Testis (tissue), 3 donors: ENCODE results near the gene ARHGEF16. TPM values are rescaled to one million over a fixed set of nuclear protein-coding genes. Genes with fewer than 3 reads are reported as not detected.

Source experiments
- DNase-seq: peaks from one replicate; pipeline ENCODE4 v3.0.0-alpha.2; 2019
- H3K27ac ChIP-seq, 2 donors: fragments of 200-600 bp; sonication (generic); one replicate each; pipeline ENCODE4 v1.5.1; 2019
- H3K27me3 ChIP-seq: fragments of 200-600 bp; sonication (generic); one replicate; pipeline ENCODE4 v1.5.1; 2019
- H3K36me3 ChIP-seq: fragments of 200-600 bp; sonication (generic); one replicate; pipeline ENCODE4 v1.5.1; 2017; ENCODE audit warnings: low read depth; ENCODE audit errors: missing control alignments
- H3K4me1 ChIP-seq: fragments of 200-600 bp; sonication (generic); one replicate; pipeline ENCODE4 v1.5.1; 2019
- H3K4me3 ChIP-seq, 2 donors: fragments of 200-600 bp; sonication (generic); one replicate each; pipeline ENCODE4 v1.5.1; 2017 to 2019
- H3K9me3 ChIP-seq: fragments of 200-600 bp; sonication (generic); one replicate; pipeline ENCODE4 v1.5.1; 2017
- POLR2A ChIP-seq: fragments of 450-650 bp; IDR thresholded peaks from one replicate; pipeline ENCODE4 v1.6.1; 2017; ENCODE audit warnings: antibody characterized with exemption, mild to moderate bottlenecking, moderate library complexity
- WGBS, 2 donors: methylation state at CpG; one replicate each; pipeline ENCODE4 v1.1.5; 2018; 5-methylcytosine and 5-hydroxymethylcytosine counted together
- intact Hi-C: fragments of 100-400 bp; cut with DNase I; formaldehyde crosslinking; loops from one replicate; pipeline ENCODE4 v1.15.1; 2023; ENCODE audit warnings: low total_unique reads
- polyA plus RNA-seq: library from polyadenylated mRNA; stranded (reverse); fragments of 350-450 nt; fragmentation: Illumina TruSeq; extraction: RNeasy Lipid Tissue Mini Kit (QIAGEN cat#74804); gene quantifications from one replicate; pipeline ENCODE4 v1.2.3, GENCODE V29; 2014; ENCODE audit warnings: low read depth, low replicate concordance; ENCODE audit not compliant: insufficient read depth
- total RNA-seq, 2 donors: library from RNA; depleted of rRNA; stranded (reverse); fragments of >200 nt; gene quantifications; one replicate each; pipeline ENCODE4 v1.2.3, GENCODE V29; 2016
- TF ChIP-seq, protein P1 (sequence below), 3 experiments: fragments of 450-650 bp in 2 of 3; fragments of 200-600 bp in 1 of 3; sonication (generic) in 1 of 3; IDR thresholded peaks; one replicate each; pipeline ENCODE4 v1.5.1; 2016 to 2019; ENCODE audit warnings: antibody characterized with exemption in 3 of 3, mild to moderate bottlenecking in 2 of 3, moderate library complexity in 1 of 3

Gene ARHGEF16
- total and polyA plus RNA-seq, 3 donors from 2014 or later = 5.7 to 25.7 (median 17.1) TPM

DNA sequence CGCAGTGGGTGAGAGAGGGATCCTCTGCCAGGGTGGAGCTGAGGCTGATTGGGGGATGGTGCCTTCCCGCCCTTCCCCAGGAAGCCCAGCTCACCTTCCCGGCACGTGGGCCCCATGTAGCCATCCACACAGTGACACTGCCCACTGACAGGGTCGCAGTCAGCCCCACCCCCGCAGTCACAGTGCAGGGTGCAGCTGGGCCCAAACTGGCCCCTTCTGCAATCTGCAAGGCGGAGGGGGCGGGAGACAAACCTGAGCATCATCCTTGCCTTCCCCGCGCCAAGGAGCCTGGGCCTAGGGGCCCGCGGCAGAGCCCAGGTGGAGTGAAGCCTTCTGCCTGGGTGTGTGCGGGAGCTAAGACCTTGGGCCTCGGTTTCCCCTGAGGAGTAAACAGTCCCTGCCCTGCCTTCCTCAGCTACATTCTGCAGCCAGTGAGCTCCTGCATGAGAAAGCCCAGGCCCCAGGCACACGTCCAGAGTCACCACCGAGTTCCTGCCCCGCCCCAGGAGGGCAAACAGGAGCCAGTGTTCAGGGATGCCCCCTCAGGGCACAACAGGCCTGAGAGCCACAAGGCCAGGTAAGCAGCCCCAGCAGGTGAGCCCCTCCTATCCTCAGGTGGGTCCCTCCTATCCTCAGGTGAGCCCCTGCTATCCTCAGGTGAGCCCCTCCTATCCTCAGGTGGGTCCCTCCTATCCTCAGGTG, 38.2 kb downstream of the ARHGEF16 start:
- Histone ChIP-seq H3K27me3 (no peaks in the 10 kb centered on the region), H3K27ac (no peak overlapping the region), H3K4me1 (peaks cover 4% of the 10 kb centered on the region), H3K4me3 (no peak overlapping the region), H3K36me3 (no peaks in the 10 kb centered on the region), H3K9me3 (no peaks in the 10 kb centered on the region)
- WGBS, 2 donors = 90 to 92% methylated on average over 2 to 17 of the region's 17 CpGs
- intact Hi-C loops = no loop called here
- TF ChIP-seq, protein P1, sequence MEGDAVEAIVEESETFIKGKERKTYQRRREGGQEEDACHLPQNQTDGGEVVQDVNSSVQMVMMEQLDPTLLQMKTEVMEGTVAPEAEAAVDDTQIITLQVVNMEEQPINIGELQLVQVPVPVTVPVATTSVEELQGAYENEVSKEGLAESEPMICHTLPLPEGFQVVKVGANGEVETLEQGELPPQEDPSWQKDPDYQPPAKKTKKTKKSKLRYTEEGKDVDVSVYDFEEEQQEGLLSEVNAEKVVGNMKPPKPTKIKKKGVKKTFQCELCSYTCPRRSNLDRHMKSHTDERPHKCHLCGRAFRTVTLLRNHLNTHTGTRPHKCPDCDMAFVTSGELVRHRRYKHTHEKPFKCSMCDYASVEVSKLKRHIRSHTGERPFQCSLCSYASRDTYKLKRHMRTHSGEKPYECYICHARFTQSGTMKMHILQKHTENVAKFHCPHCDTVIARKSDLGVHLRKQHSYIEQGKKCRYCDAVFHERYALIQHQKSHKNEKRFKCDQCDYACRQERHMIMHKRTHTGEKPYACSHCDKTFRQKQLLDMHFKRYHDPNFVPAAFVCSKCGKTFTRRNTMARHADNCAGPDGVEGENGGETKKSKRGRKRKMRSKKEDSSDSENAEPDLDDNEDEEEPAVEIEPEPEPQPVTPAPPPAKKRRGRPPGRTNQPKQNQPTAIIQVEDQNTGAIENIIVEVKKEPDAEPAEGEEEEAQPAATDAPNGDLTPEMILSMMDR (IDR thresholded peaks at IDR 0.05) = no peak
- TF ChIP-seq POLR2A = no peak
- DNase-seq = no peak

DNA sequence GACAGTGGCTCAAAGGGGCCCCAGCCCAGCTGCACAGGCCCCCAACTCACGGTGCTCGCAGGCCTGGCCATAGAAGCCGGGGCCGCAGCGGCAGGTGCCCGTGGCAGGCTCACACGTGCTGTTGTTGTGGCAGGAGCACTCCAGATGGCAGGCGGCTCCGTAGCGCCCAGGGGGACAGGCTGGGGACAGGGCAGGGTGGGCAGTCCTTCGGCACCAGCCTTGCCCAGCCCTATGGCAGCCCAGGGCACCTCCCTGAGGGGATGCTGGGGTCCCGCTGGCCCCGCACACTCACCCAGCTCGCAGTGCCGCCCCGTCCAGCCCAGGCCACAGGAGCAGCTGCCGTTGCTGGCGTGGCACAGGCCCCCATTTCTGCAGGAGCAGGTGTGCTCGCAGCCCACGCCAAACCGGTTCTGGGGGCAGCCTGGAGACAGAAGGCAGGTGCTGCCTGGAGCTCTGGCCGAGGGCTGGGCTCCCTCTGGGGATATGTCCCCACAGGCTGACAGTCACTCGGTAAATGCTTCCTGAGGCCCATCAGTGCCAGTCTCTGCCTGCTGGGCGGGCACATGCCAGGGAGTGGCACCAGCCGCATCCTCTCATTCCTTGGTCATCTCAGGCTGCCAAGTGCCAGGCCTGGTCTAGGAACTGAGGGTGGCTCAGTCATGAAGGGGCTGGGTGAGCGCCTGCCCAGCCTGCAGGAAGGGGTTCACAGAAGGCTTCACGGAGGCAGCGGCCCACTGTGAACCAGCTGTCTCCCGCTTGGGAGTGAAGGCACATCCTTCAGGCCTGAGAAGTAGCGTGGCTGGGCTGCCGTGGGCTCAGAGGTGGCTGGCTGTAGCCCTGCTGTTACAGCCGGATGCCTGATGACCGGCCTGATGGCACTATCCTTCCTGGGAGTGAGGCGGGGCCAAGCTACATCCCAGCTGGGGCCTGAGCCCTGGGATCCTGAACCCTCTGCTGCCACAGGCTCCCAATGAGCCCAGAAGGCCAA, 40.1 kb downstream of the ARHGEF16 start:
- H3K27me3 ChIP-seq = no peaks in the 10 kb centered on the region
- peaks cover 4% of the 10 kb centered on the region for H3K4me1 ChIP-seq
- DNase-seq = no peak
- TF ChIP-seq, protein P1 (IDR thresholded peaks at IDR 0.05) = no peak
- WGBS, 2 donors = 97 to 98% methylated on average over 16 to 25 of the region's 34 CpGs
- no peaks in the 10 kb centered on the region for H3K9me3 ChIP-seq
- no peak overlapping the region for H3K4me3 ChIP-seq
- no peak overlapping the region for H3K27ac ChIP-seq
- H3K36me3 ChIP-seq = no peaks in the 10 kb centered on the region
- intact Hi-C loops = no loop called here

DNA sequence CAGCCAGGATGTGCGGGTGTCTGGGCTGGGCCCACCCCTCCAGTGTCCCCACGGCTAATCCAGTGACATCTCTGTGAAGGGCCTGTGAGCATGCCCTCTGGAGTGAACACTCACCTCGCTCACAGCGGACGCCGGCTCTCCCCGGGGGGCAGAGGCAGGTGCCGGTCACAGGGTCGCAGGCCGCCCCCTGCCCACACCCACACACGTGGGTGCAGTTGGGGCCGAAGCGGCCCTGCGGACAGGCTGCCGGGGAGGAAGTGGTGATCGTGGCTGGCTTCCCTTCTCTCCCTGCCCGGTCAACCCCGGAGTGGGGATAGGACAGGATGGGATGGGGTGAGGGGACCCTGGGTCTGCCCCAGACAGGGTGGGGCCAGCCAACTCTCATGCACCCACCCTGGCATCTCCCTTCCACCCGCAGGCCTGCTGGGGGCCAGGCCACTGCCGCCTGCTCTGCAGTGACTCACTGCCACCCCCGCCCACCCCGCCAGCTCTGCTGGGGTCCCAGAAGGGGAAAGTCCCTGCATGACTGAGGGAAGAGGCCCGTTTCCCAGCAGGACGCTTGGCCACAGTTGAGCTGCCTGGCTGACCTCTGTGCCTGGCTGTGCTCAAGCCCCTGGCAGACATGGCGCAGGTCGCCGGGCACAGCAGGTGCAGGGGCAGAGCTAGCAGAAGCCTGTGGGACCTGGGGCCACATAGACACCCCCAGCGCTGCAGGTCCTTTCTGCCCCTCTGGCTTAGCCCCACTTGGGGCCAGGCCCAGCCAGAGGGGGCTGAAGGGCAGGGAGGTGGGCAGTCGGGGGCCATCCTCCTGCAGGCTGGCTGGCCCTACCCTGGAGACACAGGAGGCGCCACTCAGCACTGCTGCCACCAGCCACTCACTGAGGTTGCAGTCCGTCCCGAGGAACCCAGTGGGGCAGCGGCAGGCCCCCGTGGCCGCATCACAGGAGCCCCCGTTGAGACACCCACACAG, 41.6 kb downstream of the ARHGEF16 start:
- no peaks in the 10 kb centered on the region for H3K36me3 ChIP-seq
- peaks cover 4% of the 10 kb centered on the region for H3K4me1 ChIP-seq
- TF ChIP-seq, protein P1 (IDR thresholded peaks at IDR 0.05) = no peak
- TF ChIP-seq POLR2A = no peak
- no peaks in the 10 kb centered on the region for H3K9me3 ChIP-seq
- no peaks in the 10 kb centered on the region for H3K27me3 ChIP-seq
- intact Hi-C loops = no loop called here
- no peak overlapping the region for H3K27ac ChIP-seq
- WGBS, 2 donors = 91% methylated on average over 35 of the region's 36 CpGs; no CpG with 5 or more reads in 1 of the 2 donors
- no peak for DNase-seq
- H3K4me3 ChIP-seq = no peak overlapping the region

DNA sequence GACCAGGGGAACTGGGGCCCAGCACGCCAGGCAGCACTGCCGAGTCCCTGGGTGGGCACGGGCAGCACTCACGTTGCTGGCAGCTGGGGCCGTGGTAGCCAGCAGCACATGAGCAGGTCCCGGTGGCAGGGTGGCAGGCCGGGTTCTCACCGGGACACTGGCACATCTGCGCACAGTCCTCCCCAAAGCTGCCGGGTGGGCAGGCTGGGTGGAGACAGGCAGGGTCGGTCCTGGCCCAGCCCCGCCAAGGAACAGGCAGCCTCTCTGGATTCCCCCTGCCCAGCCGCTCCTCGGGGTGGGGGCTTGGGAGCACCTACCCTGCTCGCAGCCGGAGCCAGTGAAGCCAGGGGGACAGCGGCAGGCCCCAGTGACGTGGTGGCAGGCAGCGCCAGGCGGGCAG, 42.5 kb downstream of the ARHGEF16 start:
- Histone ChIP-seq H3K4me1 (no peaks in the 10 kb centered on the region), H3K4me3 (no peak overlapping the region), H3K36me3 (no peaks in the 10 kb centered on the region), H3K9me3 (no peaks in the 10 kb centered on the region), H3K27me3 (no peaks in the 10 kb centered on the region), H3K27ac (no peak overlapping the region)
- no peak for TF ChIP-seq POLR2A
- TF ChIP-seq, protein P1 (IDR thresholded peaks at IDR 0.05) = no peak
- 97% methylated on average over 18 of the region's 20 CpGs; no CpG with 5 or more reads in 1 of the 2 donors for WGBS, 2 donors
- DNase-seq = no peak
- intact Hi-C loops = no loop called here
